ENCODE measurements around the gene RBMS3.

- TF ChIP-seq IRF9 (CRISPR knock-in tag; IDR thresholded peaks at IDR 0.05; ENCODE audit: borderline replicate concordance) = no peak
- no peak for TF ChIP-seq CTCF (CRISPR knock-in tag; IDR thresholded peaks at IDR 0.05)
- no peak for TF ChIP-seq ZNF710 (CRISPR knock-in tag; IDR thresholded peaks at IDR 0.05; ENCODE audit: borderline replicate concordance)
- no peak for TF ChIP-seq POLR2G (IDR thresholded peaks at IDR 0.05; ENCODE audit: low read depth, low read length)
- no peak for TF ChIP-seq ZNF205 (CRISPR knock-in tag; IDR thresholded peaks at IDR 0.05)
- no peak for TF ChIP-seq CERS6 (CRISPR knock-in tag; IDR thresholded peaks at IDR 0.05)
- no peak for TF ChIP-seq MZF1 (CRISPR knock-in tag; IDR thresholded peaks at IDR 0.05; ENCODE audit: borderline replicate concordance)
- TF ChIP-seq ARHGAP35 (CRISPR knock-in tag; IDR thresholded peaks at IDR 0.05; ENCODE audit: borderline replicate concordance) = no peak
- TF ChIP-seq ATF4 (CRISPR knock-in tag; IDR thresholded peaks at IDR 0.05) = no peak
Observed at GRCh38 chr3:29370476-29371420, 89.9 kb downstream of the RBMS3 start.
